HepG2 (cell line): ENCODE data around the gene SMO. TPM values are rescaled to one million over a fixed set of nuclear protein-coding genes. Genes with fewer than 3 reads are reported as not detected.
A peak's percentile ranks its signal among the peaks of the same experiment; 100 is the strongest.

Experiments
- BORCS8-MEF2B ChIP-seq: sonication (generic); formaldehyde crosslinking; IDR thresholded peaks from 2 replicates; pipeline ENCODE4 v1.8.0; 2022; ENCODE audit warnings: mild to moderate bottlenecking, missing genetic modification reagents
- CENPT ChIP-seq: sonication (generic); formaldehyde crosslinking; IDR thresholded peaks from 2 replicates; pipeline ENCODE4 v1.8.0; 2022; ENCODE audit warnings: low read depth, mild to moderate bottlenecking, moderate library complexity, missing genetic modification reagents
- CENPX ChIP-seq: sonication (generic); formaldehyde crosslinking; IDR thresholded peaks from 2 replicates; pipeline ENCODE4 v1.9.0; 2021; ENCODE audit warnings: mild to moderate bottlenecking, missing genetic modification reagents, moderate library complexity
- DNMT3B ChIP-seq: conservative IDR thresholded peaks from 2 replicates; pipeline ENCODE4 v1.6.1; 2016; ENCODE audit warnings: missing biosample characterization, control low read depth
- EED ChIP-seq: sonication (generic); formaldehyde crosslinking; IDR thresholded peaks from 2 replicates; pipeline ENCODE4 v1.5.0; 2020; ENCODE audit warnings: mild to moderate bottlenecking, missing genetic modification reagents
- HDAC2 ChIP-seq: sonication (generic); formaldehyde crosslinking; IDR thresholded peaks from 2 replicates; pipeline ENCODE4 v1.4.0; 2020; ENCODE audit warnings: missing genetic modification reagents
- HDAC6 ChIP-seq: fragments of 200-600 bp; sonication (generic); IDR thresholded peaks from 2 replicates; pipeline ENCODE4 v1.7.0; 2017; ENCODE audit warnings: mild to moderate bottlenecking, antibody characterized with exemption, low read length, low read depth
- HOMEZ ChIP-seq: IDR thresholded peaks from 2 replicates; pipeline ENCODE4 v1.6.1; 2016; ENCODE audit warnings: low read depth
- HOXA3 ChIP-seq: sonication (generic); formaldehyde crosslinking; IDR thresholded peaks from 2 replicates; pipeline ENCODE4 v1.5.0; 2020; ENCODE audit warnings: missing genetic modification reagents
- HOXD1 ChIP-seq: sonication (generic); formaldehyde crosslinking; IDR thresholded peaks from 2 replicates; pipeline ENCODE4 v1.5.0; 2020; ENCODE audit warnings: missing genetic modification reagents
- SIN3B ChIP-seq: fragments of 150-350 bp; IDR thresholded peaks from 2 replicates; pipeline ENCODE4 v1.6.1; 2014; ENCODE audit warnings: low read length
- SIX4 ChIP-seq: sonication (generic); formaldehyde crosslinking; IDR thresholded peaks from 2 replicates; pipeline ENCODE4 v1.4.0; 2020; ENCODE audit warnings: missing genetic modification reagents
- SP5 ChIP-seq: IDR thresholded peaks from 2 replicates; pipeline ENCODE4 v1.6.1; 2016; ENCODE audit warnings: low read depth, borderline replicate concordance
- SRSF9 ChIP-seq: fragments of 200-400 bp; formaldehyde crosslinking; IDR thresholded peaks from 2 replicates; pipeline ENCODE4 v1.6.1; 2018; ENCODE audit warnings: borderline replicate concordance, mild to moderate bottlenecking, low read depth, low read length; ENCODE audit not compliant: insufficient read depth, poor library complexity, severe bottlenecking
- SSRP1 ChIP-seq: IDR thresholded peaks from 2 replicates; pipeline ENCODE4 v1.6.1; 2016; ENCODE audit warnings: control low read depth
- STAT5B ChIP-seq: sonication (generic); formaldehyde crosslinking; IDR thresholded peaks from 2 replicates; pipeline ENCODE4 v1.4.0; 2020; ENCODE audit warnings: missing genetic modification reagents
- TEAD3 ChIP-seq: optimal IDR thresholded peaks from 2 replicates; pipeline ENCODE3; 2016; ENCODE audit warnings: borderline replicate concordance
- TFE3 ChIP-seq: IDR thresholded peaks from 2 replicates; pipeline ENCODE4 v1.6.1; 2016
- TOE1 ChIP-seq: sonication (generic); formaldehyde crosslinking; IDR thresholded peaks from 2 replicates; pipeline ENCODE4 v1.4.0; 2020; ENCODE audit warnings: mild to moderate bottlenecking, missing genetic modification reagents
- ZNF12 ChIP-seq: sonication (generic); formaldehyde crosslinking; IDR thresholded peaks from 2 replicates; pipeline ENCODE4 v1.5.0; 2020; ENCODE audit warnings: missing genetic modification reagents
- ZNF331 ChIP-seq: sonication (generic); formaldehyde crosslinking; IDR thresholded peaks from 2 replicates; pipeline ENCODE4 v1.4.0; 2020; ENCODE audit warnings: missing genetic modification reagents
- ZNF33B ChIP-seq: sonication (generic); formaldehyde crosslinking; IDR thresholded peaks from 2 replicates; pipeline ENCODE4 v1.5.1; 2020; ENCODE audit warnings: mild to moderate bottlenecking, missing genetic modification reagents
- ZNF577 ChIP-seq: sonication (generic); formaldehyde crosslinking; IDR thresholded peaks from 2 replicates; pipeline ENCODE4 v1.4.0; 2020; ENCODE audit warnings: mild to moderate bottlenecking, low read depth, missing genetic modification reagents, borderline replicate concordance
- ZNF780A ChIP-seq: sonication (generic); formaldehyde crosslinking; IDR thresholded peaks from 2 replicates; pipeline ENCODE4 v1.8.0; 2022; ENCODE audit warnings: mild to moderate bottlenecking, missing genetic modification reagents, moderate library complexity
- ZNF781 ChIP-seq: sonication (generic); formaldehyde crosslinking; IDR thresholded peaks from 2 replicates; pipeline ENCODE4 v1.5.1; 2020; ENCODE audit warnings: borderline replicate concordance, mild to moderate bottlenecking, missing genetic modification reagents; ENCODE audit errors: not compliant biosample characterization
- ZSCAN9 ChIP-seq: IDR thresholded peaks from 2 replicates; pipeline ENCODE4 v1.6.1; 2016; ENCODE audit warnings: borderline replicate concordance
- ZUFSP ChIP-seq: sonication (generic); formaldehyde crosslinking; IDR thresholded peaks from 2 replicates; pipeline ENCODE4 v1.9.0; 2021; ENCODE audit warnings: missing genetic modification reagents, mild to moderate bottlenecking, borderline replicate concordance
- polyA plus RNA-seq, 8 experiments: library from polyadenylated mRNA; depleted of rRNA in 3 of 8; stranded (reverse) in 7 of 8; unstranded in 1 of 8; fragments of >200 nt; fragmentation: Illumina TruSeq in 4 of 8; extraction: Trizol in 4 of 8; gene quantifications; 2 replicates each; pipeline versions ENCODE4 v1.2.1 to v1.2.3, GENCODE V29; 2011 to 2016; ENCODE audit warnings: low read depth in 4 of 8, missing spikeins in 1 of 8, mixed read lengths in 1 of 8; ENCODE audit not compliant: insufficient read depth in 1 of 8
- total RNA-seq, 5 experiments: library from RNA; depleted of rRNA; stranded (reverse); fragments of >200 nt; fragmentation: Illumina TruSeq; extraction: Trizol; gene quantifications; 2 replicates each; pipeline ENCODE4 v1.2.3, GENCODE V29; 2016; ENCODE audit warnings: low read depth in 1 of 5

SMO gene
- total and polyA plus RNA-seq, 2 of the 13 experiments (the other 11 are each of a cell fraction or from before 2014, with no cell fraction given), result 23.8 to 32.3 TPM

GRCh38 chr7:129224251-129225205 is 36.1 kb downstream of the SMO start, which contains the start of gene AHCYL2 (continued):
- TF ChIP-seq SRSF9 (no peak), SP5 (peak; percentile 72; the same call in 1 of the 2 replicates), SIN3B (peak; percentile 73), ZNF780A (CRISPR knock-in tag) (no peak), CENPT (CRISPR knock-in tag) (no peak), SIX4 (no peak), TFE3 (CRISPR knock-in tag) (peak; percentile 70), BORCS8-MEF2B (CRISPR knock-in tag) (no peak), DNMT3B (CRISPR knock-in tag) (0 out of 2 replicates have a peak, but pooled peaks have one; percentile 17), EED (CRISPR knock-in tag) (no peak), ZSCAN9 (0 out of 2 replicates have a peak, but pooled peaks have one; percentile 15), ZNF331 (CRISPR knock-in tag) (no peak), ZNF33B (CRISPR knock-in tag) (peak; percentile 83; the same call in 1 of the 2 replicates), HDAC2 (CRISPR knock-in tag) (peak; percentile 48; the same call in 1 of the 2 replicates), TOE1 (CRISPR knock-in tag) (no peak), ZNF781 (peak; percentile 72), TEAD3 (CRISPR knock-in tag) (peak; percentile 32), ZNF577 (CRISPR knock-in tag) (no peak), CENPX (no peak), HOXA3 (CRISPR knock-in tag) (0 out of 2 replicates have a peak, but pooled peaks have one; percentile 37), STAT5B (CRISPR knock-in tag) (no peak), HOXD1 (CRISPR knock-in tag) (no peak), HOMEZ (CRISPR knock-in tag) (no peak), ZNF12 (no peak), ZUFSP (CRISPR knock-in tag) (no peak), SSRP1 (CRISPR knock-in tag) (no peak), HDAC6 (no peak)
